ENCODE data around the gene ZNF333.
"Not testable (repeated sequence)": the region's sequence is repeated elsewhere in the genome, so short reads cannot be mapped to it uniquely, and the experiment has no call there.

ZNF333 gene

GRCh38 chr19:14746886-14747285 lies 57.0 kb downstream of the ZNF333 start:
- no peak for DNase-seq (ENCODE audit: insufficient read length, low spot score)
- FAIRE-seq: no peak
- TF ChIP-seq, protein P1, sequence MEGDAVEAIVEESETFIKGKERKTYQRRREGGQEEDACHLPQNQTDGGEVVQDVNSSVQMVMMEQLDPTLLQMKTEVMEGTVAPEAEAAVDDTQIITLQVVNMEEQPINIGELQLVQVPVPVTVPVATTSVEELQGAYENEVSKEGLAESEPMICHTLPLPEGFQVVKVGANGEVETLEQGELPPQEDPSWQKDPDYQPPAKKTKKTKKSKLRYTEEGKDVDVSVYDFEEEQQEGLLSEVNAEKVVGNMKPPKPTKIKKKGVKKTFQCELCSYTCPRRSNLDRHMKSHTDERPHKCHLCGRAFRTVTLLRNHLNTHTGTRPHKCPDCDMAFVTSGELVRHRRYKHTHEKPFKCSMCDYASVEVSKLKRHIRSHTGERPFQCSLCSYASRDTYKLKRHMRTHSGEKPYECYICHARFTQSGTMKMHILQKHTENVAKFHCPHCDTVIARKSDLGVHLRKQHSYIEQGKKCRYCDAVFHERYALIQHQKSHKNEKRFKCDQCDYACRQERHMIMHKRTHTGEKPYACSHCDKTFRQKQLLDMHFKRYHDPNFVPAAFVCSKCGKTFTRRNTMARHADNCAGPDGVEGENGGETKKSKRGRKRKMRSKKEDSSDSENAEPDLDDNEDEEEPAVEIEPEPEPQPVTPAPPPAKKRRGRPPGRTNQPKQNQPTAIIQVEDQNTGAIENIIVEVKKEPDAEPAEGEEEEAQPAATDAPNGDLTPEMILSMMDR (IDR thresholded peaks at IDR 0.05; ENCODE audit: insufficient read depth, missing control alignments): no peak

DNA sequence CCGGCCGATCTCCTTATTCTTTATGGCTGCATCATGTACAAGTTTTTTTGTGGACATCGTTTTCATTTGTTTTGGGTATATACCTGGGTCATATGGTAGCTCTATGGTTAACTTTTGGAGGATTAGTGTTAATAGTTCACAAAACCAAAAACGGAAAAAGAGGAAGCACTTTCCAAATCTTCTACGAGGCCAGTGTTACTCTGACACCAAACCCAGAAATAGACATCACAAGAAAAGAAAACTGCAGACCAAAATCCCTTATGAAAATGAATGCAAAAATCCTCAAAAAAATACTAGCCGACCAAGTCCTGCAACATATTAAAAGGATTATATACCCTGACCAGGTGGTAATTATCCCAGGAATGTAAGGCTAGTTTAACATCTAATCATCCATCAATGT lies 58.8 kb downstream of the ZNF333 start:
- no peak for DNase-seq (ENCODE audit: insufficient read length, low spot score)
- no peak for FAIRE-seq
- TF ChIP-seq, protein P1 (IDR thresholded peaks at IDR 0.05; ENCODE audit: insufficient read depth, missing control alignments): no peak

DNA sequence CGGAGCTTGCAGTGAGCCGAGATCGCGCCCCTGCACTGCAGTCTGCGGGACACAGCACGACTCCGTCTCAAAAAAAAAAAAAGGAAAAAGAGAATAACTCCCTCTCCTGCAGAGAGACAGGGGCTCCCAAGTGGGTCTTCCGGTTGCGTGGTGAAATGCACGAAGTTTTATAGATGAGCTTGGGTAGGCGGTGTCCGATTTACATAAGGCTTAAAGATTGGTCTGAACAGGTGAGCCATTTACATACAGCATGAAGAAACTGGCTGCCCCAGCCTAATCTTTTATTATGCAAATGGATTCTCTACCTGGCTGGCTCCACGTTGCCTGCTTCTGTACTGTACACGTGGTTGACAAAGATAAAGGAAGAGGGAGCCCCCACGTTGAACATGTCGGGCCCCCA lies 69.0 kb downstream of the ZNF333 start:
- FAIRE-seq: no peak
- TF ChIP-seq, protein P1 (IDR thresholded peaks at IDR 0.05; ENCODE audit: insufficient read depth, missing control alignments): no peak
- no peak for DNase-seq (ENCODE audit: insufficient read length, low spot score)

- TF ChIP-seq, protein P1 (IDR thresholded peaks at IDR 0.05; ENCODE audit: insufficient read depth, missing control alignments): no peak
- DNase-seq (ENCODE audit: insufficient read length, low spot score) (no peak), FAIRE-seq (no peak)
Measured at GRCh38 chr19:14761607-14762006, 71.8 kb downstream of the ZNF333 start.

- DNase-seq (ENCODE audit: insufficient read length, low spot score) (no peak), FAIRE-seq (no peak)
- TF ChIP-seq, protein P1 (IDR thresholded peaks at IDR 0.05; ENCODE audit: insufficient read depth, missing control alignments): no peak
Measured at GRCh38 chr19:14762111-14762510, 72.3 kb downstream of the ZNF333 start.

DNA sequence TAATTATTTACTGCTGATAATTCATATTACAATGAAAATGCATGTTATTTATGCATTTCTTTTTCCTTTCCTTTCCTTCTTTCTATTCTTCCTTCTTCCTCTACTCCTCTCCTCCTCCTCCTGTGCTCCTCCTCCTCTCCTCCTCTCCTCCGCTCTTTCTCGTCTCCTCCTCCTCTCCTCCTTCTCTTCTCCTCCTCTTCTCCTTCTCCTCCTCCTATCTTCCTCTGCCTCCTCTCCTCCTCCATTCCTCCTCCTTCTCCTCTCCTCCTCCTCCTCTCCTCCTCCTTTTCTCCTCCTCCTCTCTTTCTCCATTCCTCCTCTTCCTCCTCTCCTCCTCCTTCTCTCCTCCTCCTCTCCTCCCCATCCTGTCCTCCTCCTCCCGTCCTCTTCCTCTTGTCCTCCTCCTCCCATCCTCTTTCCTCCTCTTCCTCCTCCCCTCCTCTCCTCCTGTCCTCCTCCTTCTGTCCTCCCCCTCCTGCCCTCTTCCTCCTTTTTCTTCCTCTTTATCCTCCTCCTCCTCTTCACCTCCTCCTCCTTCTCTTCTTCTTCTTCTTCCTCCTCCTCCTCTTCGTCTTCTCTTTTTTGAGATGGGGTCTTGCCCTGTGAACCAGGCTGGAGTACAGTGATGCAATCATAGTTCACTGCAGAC lies 73.8 kb downstream of the ZNF333 start:
- FAIRE-seq (no peak), DNase-seq (ENCODE audit: insufficient read length, low spot score) (no peak)
- TF ChIP-seq, protein P1 (IDR thresholded peaks at IDR 0.05; ENCODE audit: insufficient read depth, missing control alignments): no peak

GRCh38 chr19:14764401-14764800 lies 74.6 kb downstream of the ZNF333 start:
- FAIRE-seq: no peak
- TF ChIP-seq, protein P1 (IDR thresholded peaks at IDR 0.05; ENCODE audit: insufficient read depth, missing control alignments): no peak

DNA sequence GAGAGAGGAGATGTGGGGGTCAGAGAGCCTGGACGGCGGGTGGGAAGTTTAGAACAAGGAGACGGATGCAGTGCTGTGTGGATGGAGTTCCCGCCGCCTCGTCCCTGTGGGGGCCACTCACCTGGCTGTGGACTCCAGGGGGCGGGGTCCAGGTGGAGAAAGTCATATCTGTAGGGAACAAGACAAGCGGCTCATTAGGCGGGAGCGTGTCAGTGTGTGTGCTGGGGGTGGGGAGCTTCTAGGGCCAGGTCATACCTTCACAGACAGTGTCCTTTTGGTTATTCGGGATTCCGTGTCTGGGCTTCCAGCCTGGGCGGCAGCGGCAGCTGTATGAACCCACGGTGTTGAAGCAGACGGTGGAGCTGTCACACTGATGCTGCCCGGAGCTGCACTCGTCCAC lies 75.6 kb downstream of the ZNF333 start:
- not testable (repeated sequence) for FAIRE-seq

More at GRCh38 chr19:14764401-14764800, 74.6 kb downstream of the ZNF333 start:
- no peak for DNase-seq (ENCODE audit: insufficient read length, low spot score)

GRCh38 chr19:14765841-14766240 lies 76.0 kb downstream of the ZNF333 start:
- DNase-seq (ENCODE audit: insufficient read length, low spot score); FAIRE-seq: not testable (repeated sequence)

More for the DNA sequence above, 75.6 kb downstream of the ZNF333 start:
- not testable (repeated sequence) for DNase-seq (ENCODE audit: insufficient read length, low spot score)
